Activated CD4-positive, CD25-positive, alpha-beta regulatory T cell treated with anti-CD3 and anti-CD28 coated beads, Interleukin-2, amount 50 U/mL, for 24 hours (primary cell): ENCODE results near the gene MAP6.
"Not testable (repeated sequence)": the region's sequence is repeated elsewhere in the genome, so short reads cannot be mapped to it uniquely, and the experiment has no call there.

ENCODE experiments used
- ATAC-seq, 2 donors: fragments of 150-1000 bp; cut with Tn5 transposase; one replicate each; pipeline ENCODE4 v1.10.0; 2021; ENCODE audit warnings: mild to moderate bottlenecking in 1 of 2, moderate library complexity in 1 of 2

MAP6 gene

GRCh38 chr11:75668451-75669297, at the start of gene MAP6:
TSS of gene MAP6 (minus strand) at chr11:75669038. CDS start at chr11:75668369, 669 bp downstream.
- peak; percentile 19 to 41 for ATAC-seq

DNA sequence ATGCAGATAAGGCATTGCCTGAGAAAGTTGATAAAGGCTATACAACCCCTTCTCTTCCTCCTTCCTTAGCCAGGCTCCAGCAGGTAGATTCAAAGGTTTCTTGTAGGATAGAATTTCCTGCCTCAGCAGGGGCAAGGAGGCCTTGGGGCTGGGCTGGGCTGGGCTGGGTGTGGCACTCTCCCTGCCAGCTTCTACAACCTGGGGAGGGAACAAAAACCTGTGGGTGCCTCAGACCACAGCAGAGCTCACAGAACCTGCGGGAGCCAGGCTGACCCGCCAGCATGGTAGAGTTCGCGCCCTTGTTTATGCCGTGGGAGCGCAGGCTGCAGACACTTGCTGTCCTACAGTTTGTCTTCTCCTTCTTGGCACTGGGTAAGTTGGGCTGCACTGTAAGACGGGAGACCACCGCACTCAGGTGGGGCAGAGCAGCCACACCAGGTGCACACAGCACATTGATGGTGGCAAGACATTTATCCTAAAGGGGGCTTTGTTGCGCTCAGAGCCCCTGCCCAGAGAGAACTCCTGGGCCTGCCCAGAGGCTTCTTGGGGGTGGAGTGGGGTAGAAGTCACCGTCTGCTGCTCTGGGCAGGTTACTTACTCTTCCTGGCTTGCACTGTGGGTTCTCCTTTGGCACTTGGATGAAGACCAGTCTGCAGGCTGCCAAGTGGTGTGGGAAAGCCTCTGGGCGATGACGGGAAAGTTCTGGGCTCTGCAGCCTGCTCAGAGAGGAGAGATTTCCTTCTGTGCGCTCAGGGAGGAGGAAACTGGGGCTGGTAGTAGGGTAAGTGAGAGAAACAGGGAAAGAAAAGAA, 49.0 kb upstream of the MAP6 start, which contains the start of gene MOGAT2:
Gene MOGAT2, plus strand, starts transcription at position 231 of the 811 bp plus-strand sequence. Its CDS starts 51 bp downstream, at position 282.
- ATAC-seq = no peak

GRCh38 chr11:75716659-75717058, 47.8 kb upstream of the MAP6 start:
- ATAC-seq = no peak

DNA sequence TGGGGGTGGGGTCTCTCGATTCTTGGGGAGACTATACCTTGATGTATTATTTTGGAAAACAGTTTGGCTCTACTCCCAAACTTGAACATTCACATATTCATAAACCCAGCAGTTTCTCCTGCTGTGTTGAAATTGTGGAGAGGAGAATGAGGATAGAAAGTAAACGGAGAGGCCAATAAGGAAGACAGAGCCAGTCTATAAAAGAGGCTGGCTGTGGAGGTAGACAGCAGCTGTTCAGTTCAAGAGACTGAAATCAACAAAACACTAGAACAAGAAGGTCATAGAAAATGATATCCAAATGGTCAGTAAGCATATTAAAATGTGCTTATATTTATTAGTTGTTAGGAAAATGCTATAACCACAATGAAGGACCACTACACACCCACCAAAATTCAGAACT, 46.9 kb upstream of the MAP6 start:
- no peak for ATAC-seq

DNA sequence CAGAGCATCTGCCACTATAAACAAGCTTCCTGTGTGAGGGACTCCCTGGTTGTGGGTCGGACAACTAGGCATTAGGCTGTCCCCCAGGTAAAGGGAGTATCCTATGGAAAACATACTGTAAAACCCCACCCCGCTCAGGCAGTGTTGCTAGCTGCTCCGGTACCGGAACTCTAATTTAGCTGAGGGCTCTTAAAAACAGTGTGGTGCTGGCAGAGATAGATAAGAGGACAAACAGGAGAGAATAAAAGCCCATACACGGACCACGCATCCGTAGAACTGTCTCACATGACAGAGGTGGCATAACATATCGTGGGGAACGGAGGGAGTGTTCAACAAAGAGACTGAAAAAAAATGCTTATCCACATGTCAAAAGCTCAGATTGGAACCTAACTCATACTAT, 45.4 kb upstream of the MAP6 start:
- ATAC-seq = no peak

DNA sequence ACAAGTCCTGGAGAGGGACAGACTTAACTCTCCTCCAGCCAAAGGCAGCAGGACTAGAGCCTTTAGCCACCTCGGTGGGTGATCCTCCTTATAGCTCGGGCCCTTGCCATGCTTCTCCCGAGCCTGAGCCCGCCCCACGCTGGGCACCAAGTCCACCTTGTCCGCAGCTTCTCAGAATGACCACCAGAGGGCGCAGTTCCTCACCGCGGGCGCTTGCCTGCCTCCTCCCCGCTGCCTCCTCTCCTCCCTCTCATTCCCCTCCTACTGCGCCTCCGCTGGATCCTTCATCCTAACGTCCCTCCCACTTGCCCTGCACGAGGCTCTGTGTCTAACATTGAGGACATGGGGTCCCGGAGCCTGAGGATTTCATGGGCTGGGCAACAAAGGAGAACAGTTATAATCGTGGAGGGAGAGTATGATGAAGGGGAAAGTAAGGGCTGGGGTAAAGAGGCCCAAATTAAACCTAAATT, 37.5 kb upstream of the MAP6 start:
- ATAC-seq = peak; percentile 76 to 84

- no peak for ATAC-seq
These were observed 36.7 kb upstream of the MAP6 start for GRCh38 chr11:75705541-75705940.

DNA sequence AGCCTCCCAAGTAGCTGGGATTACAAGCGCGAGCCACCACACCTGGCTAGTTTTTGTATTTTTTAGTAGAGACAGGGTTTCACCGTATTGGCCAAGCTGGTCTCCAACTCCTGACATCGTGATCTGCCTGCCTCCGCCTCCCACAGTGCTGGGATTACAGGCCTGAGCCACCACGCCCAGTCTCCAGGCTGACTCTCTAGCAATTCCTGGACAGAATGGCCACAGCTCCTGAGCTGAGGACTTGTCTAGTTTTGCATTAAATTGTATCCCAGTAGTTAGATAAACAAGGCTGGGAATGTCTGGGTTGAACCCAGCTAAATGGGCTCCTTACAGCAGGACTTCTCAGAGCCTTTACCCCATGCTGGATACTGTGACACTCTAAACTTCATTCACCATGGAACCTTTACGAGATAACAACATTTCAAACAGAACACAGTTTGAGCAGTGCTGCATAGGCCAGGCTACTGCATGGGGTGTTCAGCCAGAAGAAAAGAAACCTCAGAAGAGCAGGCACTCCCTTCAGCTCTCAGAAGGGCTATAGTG, 34.9 kb upstream of the MAP6 start:
- no peak for ATAC-seq

- no peak for ATAC-seq
These were observed 32.1 kb upstream of the MAP6 start for GRCh38 chr11:75700940-75701339.

DNA sequence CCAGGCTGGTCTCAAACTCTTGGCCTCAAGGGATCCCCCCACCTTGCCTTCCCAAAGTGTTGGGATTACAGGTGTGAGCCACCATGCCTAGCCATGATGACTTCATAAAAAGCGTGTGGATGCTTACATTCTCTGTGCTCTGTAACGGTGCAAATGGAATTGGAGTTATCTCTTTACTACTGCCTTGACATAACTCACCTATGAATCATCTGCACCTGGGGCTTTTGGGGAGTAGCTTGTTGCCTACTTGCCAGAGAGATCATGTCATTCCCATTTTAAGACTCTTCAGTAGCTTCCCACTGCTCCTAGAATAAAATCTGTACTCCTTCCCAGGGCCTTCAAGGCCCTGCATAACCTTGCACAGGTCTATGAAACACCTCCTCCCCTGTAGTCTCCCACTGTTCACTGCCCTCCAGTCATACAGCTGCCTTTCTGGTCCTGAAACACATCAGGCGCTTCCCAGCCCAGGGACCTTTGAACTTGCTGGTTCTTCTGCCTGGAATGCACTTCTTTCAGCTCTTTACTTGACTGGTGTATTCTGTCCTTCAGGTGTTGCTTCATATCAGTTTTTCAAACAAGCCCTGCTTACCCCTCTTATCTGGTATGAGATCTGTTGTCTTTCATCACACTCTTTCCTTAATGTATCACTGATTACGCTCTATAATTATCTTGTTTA, 29.2 kb upstream of the MAP6 start:
- ATAC-seq = no peak

DNA sequence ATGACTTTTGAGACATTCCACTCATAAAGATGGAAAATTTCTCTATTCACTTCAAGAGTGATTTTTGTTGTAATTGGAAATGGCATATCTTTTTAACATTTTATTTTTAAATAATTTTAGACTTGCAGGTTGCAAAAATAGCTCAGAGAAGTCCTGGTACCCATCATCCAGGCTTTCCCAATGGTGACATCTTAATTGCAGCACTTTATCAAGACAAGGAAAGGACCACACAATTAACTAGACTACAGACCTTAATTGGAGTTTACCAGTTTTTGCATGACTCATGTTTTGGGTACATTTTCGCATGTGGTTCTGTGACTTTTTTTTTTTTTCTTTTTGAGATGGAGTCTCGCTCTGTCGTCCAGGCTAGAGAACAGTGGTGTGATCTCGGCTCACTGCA, 23.0 kb upstream of the MAP6 start:
- no peak for ATAC-seq

GRCh38 chr11:75689863-75690609, 21.2 kb upstream of the MAP6 start:
- ATAC-seq = peak; percentile 62 to 67

DNA sequence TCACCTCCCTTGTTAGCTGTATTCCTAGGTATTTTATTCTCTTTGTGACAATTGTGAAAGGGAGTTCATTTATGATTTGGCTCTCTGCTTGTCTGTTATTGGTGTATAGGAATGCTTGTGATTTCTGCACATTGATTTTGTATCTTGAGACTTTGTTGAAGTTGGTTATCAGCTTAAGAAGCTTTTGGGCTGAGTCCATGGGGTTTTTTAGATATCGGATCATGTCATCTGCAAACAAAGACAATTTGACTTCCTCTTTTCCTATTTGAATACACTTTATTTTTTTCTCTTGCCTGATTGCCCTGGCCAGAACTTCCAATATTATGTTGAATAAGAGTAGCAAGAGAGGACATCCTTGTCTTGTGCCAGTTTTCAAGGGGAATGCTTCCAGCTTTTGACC, 15.0 kb upstream of the MAP6 start:
- ATAC-seq = not testable (repeated sequence)

GRCh38 chr11:75679566-75679965, 10.7 kb upstream of the MAP6 start:
- no peak for ATAC-seq

DNA sequence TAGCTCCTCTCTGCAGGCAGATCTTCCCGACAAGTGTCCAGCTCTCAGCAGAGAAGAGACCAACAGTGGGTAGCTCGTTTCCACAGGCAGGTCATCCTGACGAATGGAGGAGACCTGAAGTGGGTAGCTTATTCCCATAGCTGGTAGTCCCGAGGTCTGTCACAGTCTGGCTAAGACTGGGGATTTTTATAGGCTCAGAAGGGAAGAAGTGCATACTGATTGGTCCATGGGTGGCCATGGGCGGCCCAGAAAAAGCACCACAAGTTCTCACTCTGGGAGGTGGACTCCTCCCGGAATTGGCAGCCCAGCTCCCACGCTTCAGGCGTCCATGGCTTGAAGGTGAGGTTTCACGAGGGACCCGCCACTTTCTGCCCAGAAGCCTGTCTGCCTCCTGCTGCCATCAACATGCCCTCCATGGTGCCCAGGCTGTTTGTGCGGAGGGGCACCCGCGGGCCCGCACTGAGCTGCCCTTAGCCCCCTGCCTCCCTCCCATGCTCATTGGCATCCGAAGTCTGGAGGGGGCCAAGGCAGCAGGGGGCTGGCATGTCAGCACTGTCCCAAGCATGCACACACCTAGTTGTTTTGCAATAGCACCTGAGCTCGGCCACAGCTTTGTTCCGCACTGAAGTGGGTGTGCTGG, 9.9 kb upstream of the MAP6 start:
- no peak for ATAC-seq

DNA sequence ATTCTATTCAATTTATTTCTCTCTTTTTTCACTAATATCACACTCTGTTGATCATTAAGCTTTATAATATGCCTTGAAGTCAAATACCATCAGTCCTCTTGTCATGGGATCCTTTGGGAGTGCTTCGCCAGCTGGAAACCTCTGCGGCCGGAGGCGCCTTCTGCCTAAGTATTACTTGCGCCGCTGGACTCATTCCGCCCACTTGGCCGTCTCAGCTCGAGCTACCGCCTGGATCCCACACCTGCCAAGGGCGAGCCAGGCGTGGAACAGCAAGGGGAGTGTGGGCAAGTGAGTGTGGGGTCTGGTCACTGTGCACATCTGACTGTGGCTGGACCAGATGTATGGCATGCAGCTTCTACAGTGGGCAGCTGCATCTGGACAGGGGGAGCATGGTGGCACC, 9.1 kb upstream of the MAP6 start:
- ATAC-seq = no peak

DNA sequence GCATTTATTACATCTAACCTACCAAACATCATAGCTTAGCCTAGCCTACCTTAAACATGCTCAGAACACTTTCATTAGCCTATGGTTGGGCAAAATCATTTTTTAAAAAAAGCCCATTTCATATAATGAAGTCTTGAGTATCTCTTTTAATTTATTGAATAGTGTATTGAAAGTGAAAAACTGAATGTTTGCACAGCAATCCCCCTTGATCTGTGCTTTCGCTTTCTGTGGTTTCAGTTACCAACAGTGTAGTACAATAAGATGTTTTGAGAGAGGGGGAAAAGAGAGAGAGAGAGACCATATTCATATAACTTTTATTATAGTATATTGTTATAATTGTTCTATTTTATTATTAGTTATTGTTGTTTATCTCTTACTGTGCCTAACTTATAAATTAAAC, 8.4 kb upstream of the MAP6 start:
- no peak for ATAC-seq

DNA sequence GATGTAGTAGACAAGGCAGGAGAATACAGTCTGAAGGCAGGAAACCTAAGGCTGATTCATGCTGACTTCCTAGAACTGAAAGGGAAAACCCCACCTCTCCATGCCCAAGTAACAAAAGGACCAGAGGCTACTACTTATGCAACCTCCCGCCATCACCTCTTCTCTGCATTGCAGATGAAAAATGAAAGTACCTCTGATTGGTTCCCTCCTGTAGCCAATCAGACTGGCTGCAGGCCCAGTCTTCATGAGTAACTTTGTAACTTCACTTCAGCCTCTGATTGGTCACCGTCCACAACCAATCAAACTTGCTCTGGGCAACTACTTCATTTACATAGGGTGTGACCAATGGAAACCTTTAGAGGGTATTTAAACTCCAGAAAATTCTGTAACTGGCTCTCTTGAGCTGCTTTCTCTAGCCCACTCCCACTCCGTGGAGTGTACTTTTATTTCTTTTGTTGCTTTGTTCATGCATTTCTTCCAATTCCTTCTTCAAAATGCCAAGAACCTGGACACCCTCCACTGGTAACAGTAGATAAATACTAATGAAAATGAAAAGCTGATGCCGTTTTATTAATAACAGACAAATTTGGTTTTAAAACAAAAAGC, 5.2 kb upstream of the MAP6 start:
- peak; percentile 87 to 92 for ATAC-seq

DNA sequence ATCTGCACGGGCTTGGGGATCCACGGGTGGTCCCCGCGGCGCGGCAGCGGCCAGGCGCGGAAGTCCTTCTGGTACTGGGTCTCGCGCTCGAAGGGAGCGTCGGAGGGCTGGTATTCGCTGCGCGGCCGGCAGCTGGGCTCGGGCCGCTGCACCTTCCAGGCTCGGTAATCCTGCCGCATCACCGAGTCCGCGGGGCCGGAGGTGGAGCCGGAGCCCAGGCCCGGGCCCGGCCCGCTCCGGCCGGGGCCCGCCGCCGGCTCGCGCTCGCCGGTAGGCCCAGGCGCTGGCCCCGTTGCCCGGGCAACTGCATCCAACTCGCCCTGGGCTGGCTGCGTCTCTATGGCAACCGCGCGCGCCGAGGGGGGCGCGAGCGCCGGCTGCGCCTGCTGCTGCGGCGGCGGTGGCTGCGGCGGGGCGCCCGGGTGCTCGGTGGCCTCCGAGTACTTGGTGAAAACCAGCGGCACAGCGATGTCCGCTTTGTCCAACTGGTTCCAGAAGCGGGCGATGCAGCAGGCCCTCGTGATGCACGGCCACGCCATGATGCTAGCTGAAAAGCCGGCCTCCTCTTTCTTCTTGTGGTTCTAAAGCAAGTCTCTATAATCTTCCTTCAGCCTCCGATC, 897 bp downstream of the MAP6 start:
- peak; percentile 25 to 33 for ATAC-seq

- peak; percentile 24 to 27 for ATAC-seq
These were observed 1.5 kb downstream of the MAP6 start for GRCh38 chr11:75667255-75667830.
